ENCODE results near the gene RAB33B. TPM values are rescaled to one million over a fixed set of nuclear protein-coding genes. Genes with fewer than 3 reads are reported as not detected.

The RAB33B gene
- total and polyA plus RNA-seq, 10 of the 15 experiments (the other 5 are each of a cell fraction or from before 2014, with no cell fraction given): 3.2 to 10.7 (median 7.5) TPM

DNA sequence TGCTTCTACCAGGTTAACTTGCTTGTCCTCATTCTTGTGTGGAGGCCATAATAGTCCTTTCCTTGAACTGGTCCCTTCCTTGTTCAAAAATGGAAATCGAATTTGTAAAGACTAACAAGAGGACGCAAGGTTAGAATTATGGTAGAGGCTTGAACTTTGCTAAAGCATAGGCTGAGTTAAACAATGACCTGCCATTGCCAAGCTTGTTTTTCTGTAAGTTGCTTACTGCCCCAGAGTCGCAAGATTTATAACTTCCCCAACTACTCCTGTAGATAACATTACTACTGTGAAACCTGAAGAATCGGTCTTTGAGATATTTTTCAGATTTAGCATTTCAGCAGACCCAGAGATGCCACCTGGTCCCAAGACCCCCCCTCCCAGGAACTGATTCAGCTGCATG lies 45.3 kb downstream of the RAB33B start:
- intact Hi-C loops (cut with micrococcal nuclease; ENCODE audit: unreplicated experiment) (loop anchor here (10.0 kb wide), 1 partner anchor 156 kb away; no protein-coding TSS in a partner anchor), in situ Hi-C loops (cut with MboI) (no loop called here)
- Histone ChIP-seq H3K4me2 (ENCODE audit: control insufficient read depth, insufficient read depth) (no peak overlapping the region), H3K79me2 (ENCODE audit: control insufficient read depth, insufficient read depth, low read length) (no peaks in the 10 kb centered on the region), H2AFZ (ENCODE audit: control insufficient read depth, low read depth, low read length) (no peak overlapping the region), H3K4me3 (no peak overlapping the region), H4K20me1 (ENCODE audit: control insufficient read depth, insufficient read depth) (no peaks in the 10 kb centered on the region), H3K27ac (ENCODE audit: control insufficient read depth, insufficient read depth) (no peak overlapping the region), H3K27me3 (replicated peaks in 1 of 2; ENCODE audit: control insufficient read depth in 2 of 2, insufficient read depth in 2 of 2, low read length in 1 of 2) (no peaks in the 10 kb centered on the region), H3K9ac (ENCODE audit: control insufficient read depth, insufficient read depth, low read length) (no peak overlapping the region), H3K4me1 (ENCODE audit: control insufficient read depth, insufficient read depth, low read length) (no peaks in the 10 kb centered on the region), H3K36me3 (ENCODE audit: control insufficient read depth in 2 of 2, insufficient read depth in 2 of 2, low read length in 1 of 2) (no peaks in the 10 kb centered on the region), H3K9me3 (replicated peaks; ENCODE audit: control insufficient read depth, insufficient read depth, low read length) (no peaks in the 10 kb centered on the region)
- no peak for FAIRE-seq
- ChIA-PET CTCF (no interaction called here), SMC1A (ENCODE audit: uncharacterized antibody, unreplicated experiment) (interaction anchor here (0.7 to 1.8 kb wide), 2 partner anchors 21 to 111 kb away, joined by 3 to 4 read pairs; no protein-coding TSS in a partner anchor), POLR2A (no interaction called here), RAD21 (ENCODE audit: unreplicated experiment) (no interaction called here)
- WGBS (ENCODE audit: insufficient coverage, insufficient replicate concordance, low lambda C conversion rate, missing lambda C conversion rate): 63% methylated on average over 4 of the region's 4 CpGs
- BruUV-seq (replicated peaks): no TSS peak
- no peak for ATAC-seq
- no peak for DNase-seq (ENCODE audit: low read depth, low spot score)
- TF ChIP-seq ZBED1 (IDR thresholded peaks at IDR 0.05; ENCODE audit: borderline replicate concordance) (no peak), RB1 (IDR thresholded peaks at IDR 0.05; ENCODE audit: borderline replicate concordance) (no peak), NRF1 (conservative IDR thresholded peaks at IDR 0.05; ENCODE audit: low read depth, low read length) (no peak), RAD21 (IDR thresholded peaks at IDR 0.05; ENCODE audit: insufficient read depth, low read depth, low read length) (no peak), CBX3 (IDR thresholded peaks at IDR 0.05; ENCODE audit: borderline replicate concordance, low read depth) (no peak), POLR2A (IDR thresholded peaks at IDR 0.05; ENCODE audit: low read depth, low read length) (no peak), MEF2A (IDR thresholded peaks at IDR 0.05; ENCODE audit: insufficient read depth, low read depth, low read length) (no peak), ATF7 (IDR thresholded peaks at IDR 0.05; ENCODE audit: low read depth) (no peak), USF1 (IDR thresholded peaks at IDR 0.05; ENCODE audit: borderline replicate concordance, extremely low read length, insufficient read depth, low read depth, low read length) (no peak), POU2F2 (IDR thresholded peaks at IDR 0.05; ENCODE audit: borderline replicate concordance, low read depth, low read length) (no peak), PAX5 (IDR thresholded peaks at IDR 0.05; ENCODE audit: borderline replicate concordance, low read depth, low read length) (no peak), TARDBP (IDR thresholded peaks at IDR 0.05; ENCODE audit: borderline replicate concordance) (no peak), NKRF (conservative IDR thresholded peaks at IDR 0.05) (no peak), BCL3 (IDR thresholded peaks at IDR 0.05; ENCODE audit: borderline replicate concordance, insufficient read depth, low read depth, low read length, poor library complexity, severe bottlenecking) (no peak)
- TF ChIP-seq, protein P1, sequence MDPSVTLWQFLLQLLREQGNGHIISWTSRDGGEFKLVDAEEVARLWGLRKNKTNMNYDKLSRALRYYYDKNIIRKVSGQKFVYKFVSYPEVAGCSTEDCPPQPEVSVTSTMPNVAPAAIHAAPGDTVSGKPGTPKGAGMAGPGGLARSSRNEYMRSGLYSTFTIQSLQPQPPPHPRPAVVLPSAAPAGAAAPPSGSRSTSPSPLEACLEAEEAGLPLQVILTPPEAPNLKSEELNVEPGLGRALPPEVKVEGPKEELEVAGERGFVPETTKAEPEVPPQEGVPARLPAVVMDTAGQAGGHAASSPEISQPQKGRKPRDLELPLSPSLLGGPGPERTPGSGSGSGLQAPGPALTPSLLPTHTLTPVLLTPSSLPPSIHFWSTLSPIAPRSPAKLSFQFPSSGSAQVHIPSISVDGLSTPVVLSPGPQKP (IDR thresholded peaks at IDR 0.05; ENCODE audit: low read depth, low read length): no peak
- TF ChIP-seq, protein P2, sequence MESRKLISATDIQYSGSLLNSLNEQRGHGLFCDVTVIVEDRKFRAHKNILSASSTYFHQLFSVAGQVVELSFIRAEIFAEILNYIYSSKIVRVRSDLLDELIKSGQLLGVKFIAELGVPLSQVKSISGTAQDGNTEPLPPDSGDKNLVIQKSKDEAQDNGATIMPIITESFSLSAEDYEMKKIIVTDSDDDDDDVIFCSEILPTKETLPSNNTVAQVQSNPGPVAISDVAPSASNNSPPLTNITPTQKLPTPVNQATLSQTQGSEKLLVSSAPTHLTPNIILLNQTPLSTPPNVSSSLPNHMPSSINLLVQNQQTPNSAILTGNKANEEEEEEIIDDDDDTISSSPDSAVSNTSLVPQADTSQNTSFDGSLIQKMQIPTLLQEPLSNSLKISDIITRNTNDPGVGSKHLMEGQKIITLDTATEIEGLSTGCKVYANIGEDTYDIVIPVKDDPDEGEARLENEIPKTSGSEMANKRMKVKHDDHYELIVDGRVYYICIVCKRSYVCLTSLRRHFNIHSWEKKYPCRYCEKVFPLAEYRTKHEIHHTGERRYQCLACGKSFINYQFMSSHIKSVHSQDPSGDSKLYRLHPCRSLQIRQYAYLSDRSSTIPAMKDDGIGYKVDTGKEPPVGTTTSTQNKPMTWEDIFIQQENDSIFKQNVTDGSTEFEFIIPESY (IDR thresholded peaks at IDR 0.05): no peak
- TF ChIP-seq, protein P3, sequence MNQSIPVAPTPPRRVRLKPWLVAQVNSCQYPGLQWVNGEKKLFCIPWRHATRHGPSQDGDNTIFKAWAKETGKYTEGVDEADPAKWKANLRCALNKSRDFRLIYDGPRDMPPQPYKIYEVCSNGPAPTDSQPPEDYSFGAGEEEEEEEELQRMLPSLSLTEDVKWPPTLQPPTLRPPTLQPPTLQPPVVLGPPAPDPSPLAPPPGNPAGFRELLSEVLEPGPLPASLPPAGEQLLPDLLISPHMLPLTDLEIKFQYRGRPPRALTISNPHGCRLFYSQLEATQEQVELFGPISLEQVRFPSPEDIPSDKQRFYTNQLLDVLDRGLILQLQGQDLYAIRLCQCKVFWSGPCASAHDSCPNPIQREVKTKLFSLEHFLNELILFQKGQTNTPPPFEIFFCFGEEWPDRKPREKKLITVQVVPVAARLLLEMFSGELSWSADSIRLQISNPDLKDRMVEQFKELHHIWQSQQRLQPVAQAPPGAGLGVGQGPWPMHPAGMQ (IDR thresholded peaks at IDR 0.05; ENCODE audit: borderline replicate concordance): no peak

All from GM12878 (cell line).